ENCODE data around the gene ZBTB7C. TPM values are rescaled to one million over a fixed set of nuclear protein-coding genes. Genes with fewer than 3 reads are reported as not detected.
"Not testable (repeated sequence)": the region's sequence is repeated elsewhere in the genome, so short reads cannot be mapped to it uniquely, and the experiment has no call there.

The ZBTB7C gene
- total RNA-seq, 1 donor from 2014 or later: 0.61 TPM

GRCh38 chr18:48441405-48441881 is 32.3 kb upstream of the ZBTB7C start:
- no peak for TF ChIP-seq CTCF (conservative IDR thresholded peaks at IDR 0.05)
- Mint-ChIP-seq H3K4me3 (no peak overlapping the region), H3K4me1 (peaks cover 18% of the 10 kb centered on the region), H3K27ac (ENCODE audit: unreplicated experiment) (no peak overlapping the region), H3K9me3 (no peaks in the 10 kb centered on the region), H3K27me3 (ENCODE audit: low read depth) (peaks cover 8% of the 10 kb centered on the region), H3K36me3 (ENCODE audit: low read depth) (no peaks in the 10 kb centered on the region)
- no peak for DNase-seq (ENCODE audit: low read depth, low spot score)

- DNase-seq (ENCODE audit: low read depth, low spot score): no peak
- no peak for TF ChIP-seq CTCF (conservative IDR thresholded peaks at IDR 0.05)
- no peak overlapping the region for H3K4me3 Mint-ChIP-seq
- H3K27me3 Mint-ChIP-seq (ENCODE audit: low read depth): peaks cover 8% of the 10 kb centered on the region
- no peak overlapping the region for H3K27ac Mint-ChIP-seq (ENCODE audit: unreplicated experiment)
- H3K4me1 Mint-ChIP-seq: peaks cover 15% of the 10 kb centered on the region
- H3K36me3 Mint-ChIP-seq (ENCODE audit: low read depth): no peaks in the 10 kb centered on the region
- no peaks in the 10 kb centered on the region for H3K9me3 Mint-ChIP-seq
Observed at GRCh38 chr18:48440924-48441323, 31.7 kb upstream of the ZBTB7C start.

GRCh38 chr18:48436907-48437306 is 27.7 kb upstream of the ZBTB7C start:
- Mint-ChIP-seq H3K36me3 (ENCODE audit: low read depth) (no peaks in the 10 kb centered on the region), H3K27me3 (ENCODE audit: low read depth) (peaks cover 10% of the 10 kb centered on the region), H3K9me3 (no peaks in the 10 kb centered on the region), H3K4me3 (no peak overlapping the region), H3K4me1 (peaks cover 1% of the 10 kb centered on the region), H3K27ac (ENCODE audit: unreplicated experiment) (no peak overlapping the region)
- no peak for DNase-seq (ENCODE audit: low read depth, low spot score)
- no peak for TF ChIP-seq CTCF (conservative IDR thresholded peaks at IDR 0.05)

GRCh38 chr18:48434382-48434781 is 25.2 kb upstream of the ZBTB7C start:
- H3K4me1 Mint-ChIP-seq; H3K27ac Mint-ChIP-seq (ENCODE audit: unreplicated experiment); H3K4me3 Mint-ChIP-seq; H3K27me3 Mint-ChIP-seq (ENCODE audit: low read depth); H3K36me3 Mint-ChIP-seq (ENCODE audit: low read depth); H3K9me3 Mint-ChIP-seq; DNase-seq (ENCODE audit: low read depth, low spot score): not testable (repeated sequence)

- peaks cover 5% of the 10 kb centered on the region for H3K27me3 Mint-ChIP-seq (ENCODE audit: low read depth)
- TF ChIP-seq CTCF (conservative IDR thresholded peaks at IDR 0.05): no peak
- H3K9me3 Mint-ChIP-seq: no peaks in the 10 kb centered on the region
- no peak overlapping the region for H3K27ac Mint-ChIP-seq (ENCODE audit: unreplicated experiment)
- H3K4me1 Mint-ChIP-seq: no peaks in the 10 kb centered on the region
- no peak overlapping the region for H3K4me3 Mint-ChIP-seq
- DNase-seq (ENCODE audit: low read depth, low spot score): no peak
- no peaks in the 10 kb centered on the region for H3K36me3 Mint-ChIP-seq (ENCODE audit: low read depth)
Observed at GRCh38 chr18:48433541-48433940, 24.4 kb upstream of the ZBTB7C start.

GRCh38 chr18:48430150-48430549 is 21.0 kb upstream of the ZBTB7C start:
- TF ChIP-seq CTCF (conservative IDR thresholded peaks at IDR 0.05): no peak
- H3K27me3 Mint-ChIP-seq (ENCODE audit: low read depth): peaks cover 14% of the 10 kb centered on the region
- no peaks in the 10 kb centered on the region for H3K36me3 Mint-ChIP-seq (ENCODE audit: low read depth)
- H3K9me3 Mint-ChIP-seq: no peaks in the 10 kb centered on the region
- no peak for DNase-seq (ENCODE audit: low read depth, low spot score)
- H3K27ac Mint-ChIP-seq (ENCODE audit: unreplicated experiment): no peak overlapping the region
- no peaks in the 10 kb centered on the region for H3K4me1 Mint-ChIP-seq
- H3K4me3 Mint-ChIP-seq: no peak overlapping the region

Data from neural crest cell (in vitro differentiated cells).